Body of pancreas (tissue), 4 donors: ENCODE data around the gene FAM83G. TPM values are rescaled to one million over a fixed set of nuclear protein-coding genes. Genes with fewer than 3 reads are reported as not detected.

Experiments used
- ATAC-seq: fragments of 150-250 bp; one replicate; pipeline ENCODE4 v1.9.1; 2016
- DNase-seq, 4 donors: peaks; one replicate each; pipeline ENCODE4 v3.0.0-alpha.2; 2019
- H3K27ac ChIP-seq, 4 donors: fragments of 200-600 bp; sonication (generic); 1 replicate in 3 of 4; 2 replicates in 1 of 4; pipeline versions ENCODE4 v1.5.1 to v1.6.1; 2016 to 2019; ENCODE audit warnings: mild to moderate bottlenecking in 1 of 4, mixed read lengths in 1 of 4, moderate library complexity in 1 of 4
- H3K27me3 ChIP-seq, 2 donors: fragments of 200-600 bp; sonication (generic); one replicate each; pipeline ENCODE4 v1.6.0; 2016; ENCODE audit warnings: mild to moderate bottlenecking in 1 of 2
- H3K36me3 ChIP-seq, 2 donors: fragments of 200-600 bp; sonication (generic); replicated peaks in 1 of 2; 2 replicates each; pipeline ENCODE4 v1.5.1; 2016; ENCODE audit warnings: low read depth in 2 of 2; ENCODE audit not compliant: insufficient read depth in 1 of 2
- H3K4me1 ChIP-seq: fragments of 200-600 bp; sonication (generic); one replicate; pipeline ENCODE4 v1.6.0; 2016
- H3K4me3 ChIP-seq, 2 donors: fragments of 200-600 bp; sonication (generic); 1 replicate in 1 of 2; 2 replicates in 1 of 2; pipeline ENCODE4 v1.5.1; 2016 to 2019
- H3K9me3 ChIP-seq, 3 donors: fragments of 200-600 bp; sonication (generic); 1 replicate in 2 of 3; 2 replicates in 1 of 3; pipeline ENCODE4 v1.5.1; 2016
- POLR2A ChIP-seq, 3 donors: fragments of 450-650 bp; IDR thresholded peaks; one replicate each; pipeline ENCODE4 v1.6.1; 2016; ENCODE audit warnings: antibody characterized with exemption in 3 of 3, mild to moderate bottlenecking in 2 of 3
- WGBS, 2 donors: methylation state at CpG; one replicate each; pipeline ENCODE4 v1.1.5; 2017; 5-methylcytosine and 5-hydroxymethylcytosine counted together
- intact Hi-C: fragments of 100-400 bp; cut with DNase I; formaldehyde crosslinking; loops from one replicate; pipeline ENCODE4 v1.15.1; 2023
- total RNA-seq, 2 donors: library from RNA; depleted of rRNA; stranded (reverse); fragments of >200 nt; gene quantifications; one replicate each; pipeline ENCODE4 v1.1.0, GENCODE V29; 2016
- TF ChIP-seq, protein P1 (sequence below), 7 experiments: fragments of 450-650 bp in 4 of 7; fragments of 200-600 bp in 3 of 7; sonication (generic) in 3 of 7; IDR thresholded peaks; one replicate each; pipeline ENCODE4 v1.5.1; 2016 to 2019; ENCODE audit warnings: antibody characterized with exemption in 7 of 7

FAM83G gene
- total RNA-seq, 2 donors from 2014 or later, result 11.4 to 16.5 TPM

DNA sequence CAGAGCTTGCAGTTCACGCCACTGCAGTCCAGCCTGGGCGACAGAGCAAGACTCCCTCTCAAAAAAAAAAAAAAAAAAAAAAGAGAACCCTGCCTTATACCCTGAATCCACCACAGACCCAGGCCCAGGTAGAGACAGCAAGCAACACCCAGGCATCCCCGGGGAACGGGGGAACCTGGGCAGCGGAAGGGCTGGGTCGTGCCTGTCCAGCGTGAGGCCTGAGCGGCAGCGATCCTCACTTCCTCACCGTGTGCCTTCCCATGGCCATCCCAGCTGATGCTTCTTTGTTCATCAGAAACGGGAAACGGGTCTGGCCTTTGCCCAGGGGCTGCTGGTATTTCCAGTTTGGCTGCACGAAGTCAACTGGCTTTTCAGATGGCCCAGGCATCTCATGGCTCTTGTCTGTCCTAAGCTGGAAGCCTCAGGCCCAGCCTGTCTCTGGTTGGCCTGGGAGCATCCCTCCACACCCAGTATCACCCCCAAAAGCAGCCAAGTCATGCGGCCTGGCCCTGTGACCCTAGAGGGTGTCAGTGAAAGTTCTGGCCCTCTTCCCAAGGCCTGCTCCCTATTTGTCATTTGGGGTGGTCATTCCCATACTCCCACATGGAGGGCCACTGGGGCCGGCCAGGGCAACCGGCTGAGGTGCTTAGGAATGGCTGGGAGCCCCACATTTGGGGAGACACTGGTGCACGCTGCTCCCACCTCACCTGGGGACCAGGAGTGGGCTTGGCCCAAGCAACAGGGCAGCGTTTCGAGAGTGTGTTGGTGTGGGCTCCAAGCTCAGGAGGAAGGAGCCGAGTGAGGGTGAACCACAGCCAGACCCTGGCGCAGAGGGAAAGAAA, 20.1 kb downstream of the FAM83G start:
- Histone ChIP-seq H3K36me3 (no peaks in the 10 kb centered on the region), H3K27ac (peak overlapping the region in 3 of 4 donors; percentile 69 to 76 (median 74)), H3K9me3 (no peaks in the 10 kb centered on the region), H3K27me3 (no peaks in the 10 kb centered on the region), H3K4me3 (no peak overlapping the region), H3K4me1 (peaks cover 54% of the 10 kb centered on the region)
- TF ChIP-seq POLR2A (IDR thresholded peaks at IDR 0.05), result no peak
- TF ChIP-seq, protein P1, sequence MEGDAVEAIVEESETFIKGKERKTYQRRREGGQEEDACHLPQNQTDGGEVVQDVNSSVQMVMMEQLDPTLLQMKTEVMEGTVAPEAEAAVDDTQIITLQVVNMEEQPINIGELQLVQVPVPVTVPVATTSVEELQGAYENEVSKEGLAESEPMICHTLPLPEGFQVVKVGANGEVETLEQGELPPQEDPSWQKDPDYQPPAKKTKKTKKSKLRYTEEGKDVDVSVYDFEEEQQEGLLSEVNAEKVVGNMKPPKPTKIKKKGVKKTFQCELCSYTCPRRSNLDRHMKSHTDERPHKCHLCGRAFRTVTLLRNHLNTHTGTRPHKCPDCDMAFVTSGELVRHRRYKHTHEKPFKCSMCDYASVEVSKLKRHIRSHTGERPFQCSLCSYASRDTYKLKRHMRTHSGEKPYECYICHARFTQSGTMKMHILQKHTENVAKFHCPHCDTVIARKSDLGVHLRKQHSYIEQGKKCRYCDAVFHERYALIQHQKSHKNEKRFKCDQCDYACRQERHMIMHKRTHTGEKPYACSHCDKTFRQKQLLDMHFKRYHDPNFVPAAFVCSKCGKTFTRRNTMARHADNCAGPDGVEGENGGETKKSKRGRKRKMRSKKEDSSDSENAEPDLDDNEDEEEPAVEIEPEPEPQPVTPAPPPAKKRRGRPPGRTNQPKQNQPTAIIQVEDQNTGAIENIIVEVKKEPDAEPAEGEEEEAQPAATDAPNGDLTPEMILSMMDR (IDR thresholded peaks at IDR 0.05), result no peak
- 81 to 93% methylated on average over 12 to 21 of the region's 21 CpGs for WGBS, 2 donors
- intact Hi-C loops, result no loop called here
- DNase-seq (no peak), ATAC-seq (no peak)

DNA sequence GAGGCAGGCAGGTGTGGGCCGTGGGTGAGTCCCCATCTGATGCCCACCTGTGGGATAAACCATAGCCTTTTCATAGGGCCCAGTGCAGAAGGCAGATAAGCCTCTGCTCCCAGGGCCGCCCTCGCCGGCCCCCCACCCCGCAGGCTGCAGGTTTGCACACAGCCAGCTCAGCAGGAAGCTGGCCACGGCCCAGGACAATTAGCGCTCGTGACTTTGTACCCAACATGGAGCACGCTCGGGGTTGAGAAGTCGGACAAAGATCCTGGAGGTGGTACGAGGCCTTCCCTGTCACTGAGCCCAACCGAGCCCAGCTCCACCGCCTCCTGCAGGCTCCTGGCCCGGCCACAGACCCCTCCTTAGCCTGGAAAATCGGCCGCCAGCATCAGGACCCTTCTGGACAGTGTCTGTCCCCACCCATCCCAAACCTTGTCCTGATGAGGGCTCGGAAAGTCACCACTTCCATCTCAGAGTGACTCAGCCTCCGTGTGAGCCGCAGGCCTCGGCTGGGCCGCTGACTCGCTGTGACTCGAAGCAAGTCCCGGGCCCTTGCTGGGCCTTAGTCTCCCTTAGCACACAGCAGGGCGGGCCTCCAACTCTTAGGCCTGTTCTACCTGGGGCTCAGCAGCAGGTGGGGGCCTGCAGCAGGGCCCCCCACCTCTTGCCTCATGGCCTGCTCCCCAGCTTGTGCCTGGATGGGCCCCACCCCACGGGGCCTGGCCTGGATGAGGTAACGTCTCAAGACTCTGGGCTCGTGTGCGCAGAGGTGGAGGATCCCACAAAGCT, 22.7 kb downstream of the FAM83G start:
- TF ChIP-seq, protein P1 (IDR thresholded peaks at IDR 0.05), result no peak
- no peak for TF ChIP-seq POLR2A (IDR thresholded peaks at IDR 0.05)
- peaks cover 35% of the 10 kb centered on the region for H3K4me1 ChIP-seq
- H3K36me3 ChIP-seq, result peaks cover 0 to 9% of the 10 kb centered on the region in 2 donors
- intact Hi-C loops, result no loop called here
- peak; percentile 64 to 85 (median 82) for DNase-seq
- peak overlapping the region; percentile 55 to 83 (median 80) for H3K27ac ChIP-seq
- 55 to 75% methylated on average over 10 to 29 of the region's 30 CpGs for WGBS, 2 donors
- H3K9me3 ChIP-seq, result no peaks in the 10 kb centered on the region
- ATAC-seq, result peak; percentile 84
- H3K4me3 ChIP-seq, result no peak overlapping the region
- no peaks in the 10 kb centered on the region for H3K27me3 ChIP-seq

DNA sequence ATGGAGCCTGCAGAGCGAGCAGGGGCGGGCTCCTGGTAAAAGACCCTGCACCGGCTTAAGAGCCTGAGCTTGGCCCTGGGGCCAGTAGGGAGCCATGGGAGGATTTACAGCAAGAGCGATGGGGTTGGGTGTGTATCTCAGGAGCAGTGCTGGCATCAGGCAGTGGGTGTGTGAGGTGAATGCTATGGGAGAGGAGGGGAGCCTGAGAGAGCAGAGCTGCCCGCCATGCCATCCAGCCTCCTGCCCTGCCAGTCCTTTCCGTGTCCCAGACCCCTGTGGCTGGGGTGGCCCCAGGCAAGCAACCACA, 23.3 kb downstream of the FAM83G start:
- Histone ChIP-seq H3K27ac (peak overlapping the region; percentile 55 to 83 (median 80)), H3K4me1 (peaks cover 33% of the 10 kb centered on the region), H3K36me3 (peaks cover 0 to 9% of the 10 kb centered on the region in 2 donors), H3K9me3 (no peaks in the 10 kb centered on the region), H3K27me3 (no peaks in the 10 kb centered on the region), H3K4me3 (no peak overlapping the region)
- intact Hi-C loops, result no loop called here
- ATAC-seq, result no peak
- no peak for DNase-seq
- WGBS, 2 donors, result 64 to 74% methylated on average over 6 of the region's 6 CpGs
- TF ChIP-seq, protein P1 (IDR thresholded peaks at IDR 0.05), result no peak
- no peak for TF ChIP-seq POLR2A (IDR thresholded peaks at IDR 0.05)

DNA sequence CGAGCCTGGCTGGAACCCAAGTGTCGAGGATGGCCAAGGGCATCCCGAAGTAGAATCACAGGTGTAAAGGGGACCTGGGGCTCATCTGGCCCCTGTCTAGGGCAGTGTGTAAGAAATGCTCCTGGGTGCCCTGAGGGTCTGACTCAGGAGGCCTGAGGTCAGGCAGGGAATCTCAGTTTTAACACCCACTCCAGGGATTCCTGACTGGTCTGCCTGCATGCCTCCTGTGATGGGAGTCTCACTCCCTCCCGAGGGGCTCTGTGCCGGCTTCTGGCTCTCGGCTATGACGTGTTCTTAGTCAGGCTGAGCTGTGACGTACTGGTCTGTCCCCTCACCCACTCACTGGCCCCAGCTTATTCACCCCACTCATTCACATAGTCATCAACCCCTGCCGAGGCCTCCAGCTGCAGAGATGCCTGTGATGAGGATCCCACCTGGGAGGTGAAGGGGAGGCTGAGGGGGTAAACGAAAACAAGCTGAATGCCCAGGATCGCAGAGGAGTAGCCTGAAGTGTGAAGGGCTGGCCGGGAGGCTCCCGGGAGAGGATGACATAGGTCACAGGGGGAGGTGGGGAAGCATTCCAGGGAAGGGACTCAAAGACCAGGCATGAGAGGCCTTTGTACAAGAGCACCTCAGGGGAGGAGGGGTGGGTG, 23.8 kb downstream of the FAM83G start:
- Histone ChIP-seq H3K27ac (peak overlapping the region; percentile 55 to 83 (median 80)), H3K36me3 (peaks cover 0 to 9% of the 10 kb centered on the region in 2 donors), H3K4me3 (no peak overlapping the region), H3K4me1 (peaks cover 28% of the 10 kb centered on the region), H3K9me3 (no peaks in the 10 kb centered on the region), H3K27me3 (no peaks in the 10 kb centered on the region)
- no peak for DNase-seq
- WGBS, 2 donors, result 73 to 74% methylated on average over 11 to 13 of the region's 13 CpGs
- ATAC-seq, result no peak
- TF ChIP-seq, protein P1 (IDR thresholded peaks at IDR 0.05), result no peak
- intact Hi-C loops, result no loop called here
